Panc1 (cell line): Measurements from ENCODE around the gene NR1I2. TPM values are rescaled to one million over a fixed set of nuclear protein-coding genes. Genes with fewer than 3 reads are reported as not detected.

Experiments used
- ATAC-seq: fragments of 200-7000 bp; cut with Tn5 transposase; 2 replicates; pipeline ENCODE4 v1.9.1; 2020; ENCODE audit warnings: mild to moderate bottlenecking, moderate library complexity
- BruUV-seq: library from RNA; stranded (reverse); fragments of 400-500 nt; replicated peaks from 2 replicates; lab custom pipeline; 2021; lab: Mats Ljungman, UMichigan
- CTCF ChIA-PET: fragments of 300-600 bp; sonication (Branson Sonifier 250); formaldehyde crosslinking; loops from one replicate; lab custom pipeline; 2022; ENCODE audit warnings: antibody characterized with exemption; lab: Charles Lee
- POLR2A ChIA-PET: fragments of 300-600 bp; sonication (Branson Sonifier 250); formaldehyde crosslinking; loops from one replicate; lab custom pipeline; 2022; ENCODE audit warnings: antibody characterized with exemption; lab: Charles Lee
- DNase-seq: peaks from one replicate; pipeline ENCODE4 v3.0.0-alpha.2; 2010; ENCODE audit warnings: low read depth, low spot score
- H3K27ac ChIP-seq: 2 replicates; pipeline ENCODE4 v1.5.1; 2011; ENCODE audit warnings: mild to moderate bottlenecking, low read length, inconsistent platforms
- H3K27me3 ChIP-seq: fragments of 200-500 bp; sonication (Bioruptor generic); 2 replicates; pipeline ENCODE4 v1.6.0; 2014; ENCODE audit warnings: low read length, inconsistent platforms; ENCODE audit not compliant: control insufficient read depth, insufficient read depth
- H3K36me3 ChIP-seq: fragments of 200-500 bp; sonication (Bioruptor generic); 2 replicates; pipeline ENCODE4 v1.5.1; 2014; ENCODE audit warnings: inconsistent platforms, mild to moderate bottlenecking, low read length, moderate library complexity; ENCODE audit not compliant: control insufficient read depth, insufficient read depth
- H3K4me1 ChIP-seq: 2 replicates; pipeline ENCODE4 v1.5.1; 2011; ENCODE audit warnings: inconsistent platforms, mild to moderate bottlenecking, low read length, moderate library complexity; ENCODE audit not compliant: control insufficient read depth, insufficient read depth
- H3K4me3 ChIP-seq, 2 experiments: 2 replicates each; pipeline ENCODE4 v1.5.1; 2011 to 2012; ENCODE audit warnings: low read depth in 2 of 2, low read length in 2 of 2, mild to moderate bottlenecking in 2 of 2, inconsistent platforms in 1 of 2, moderate library complexity in 1 of 2
- H3K9me3 ChIP-seq: fragments of 200-500 bp; sonication (Bioruptor generic); 2 replicates; pipeline ENCODE4 v1.5.1; 2014; ENCODE audit warnings: low read depth, mild to moderate bottlenecking, inconsistent platforms, low read length, moderate library complexity; ENCODE audit not compliant: control insufficient read depth, insufficient read depth
- CTCF ChIP-seq: fragments of 450-650 bp; IDR thresholded peaks from 2 replicates; pipeline ENCODE4 v1.5.1; 2017; ENCODE audit warnings: mild to moderate bottlenecking
- POLR2AphosphoS5 ChIP-seq: IDR thresholded peaks from 2 replicates; pipeline ENCODE4 v1.6.1; 2012; ENCODE audit warnings: mild to moderate bottlenecking, low read depth, low read length, moderate library complexity
- SIN3A ChIP-seq: IDR thresholded peaks from 2 replicates; pipeline ENCODE4 v1.6.1; 2012; ENCODE audit warnings: low read depth, mild to moderate bottlenecking, low read length, moderate library complexity, borderline replicate concordance; ENCODE audit not compliant: insufficient read depth
- TCF7L2 ChIP-seq: IDR thresholded peaks from 2 replicates; pipeline ENCODE4 v1.6.1; 2011; ENCODE audit warnings: mild to moderate bottlenecking, low read depth, low read length, inconsistent platforms
- in situ Hi-C: cut with HindIII; loops from 2 replicates; pipeline ENCODE4 v1.10.0; 2016; ENCODE audit warnings: low sequenced_read_pairs, low pct_unique_long_range_greater_than_20kb
- intact Hi-C: fragments of 100-400 bp; cut with micrococcal nuclease; formaldehyde crosslinking; loops from one replicate; pipeline ENCODE4 v1.10.0; 2022; ENCODE audit not compliant: unreplicated experiment
- total RNA-seq: library from RNA; stranded (reverse); gene quantifications from one replicate; pipeline ENCODE4 v1.2.1, GENCODE V29; 2021; ENCODE audit not compliant: unreplicated experiment
- TF ChIP-seq, protein P1 (sequence below), 2 experiments: IDR thresholded peaks; 2 replicates each; pipeline ENCODE4 v1.6.1; 2011 to 2012; ENCODE audit warnings: low read depth in 2 of 2, control low read depth in 1 of 2, low read length in 1 of 2, mild to moderate bottlenecking in 1 of 2, moderate library complexity in 1 of 2; ENCODE audit not compliant: insufficient read depth in 1 of 2

Gene NR1I2
- total RNA-seq, 1 experiment from 2014 or later: not detected

GRCh38 chr3:119835556-119835955, 53.7 kb downstream of the NR1I2 start:
- Histone ChIP-seq H3K4me1 (no peaks in the 10 kb centered on the region), H3K36me3 (no peaks in the 10 kb centered on the region; the same call in 1 of the 2 replicates), H3K4me3 (no peak overlapping the region), H3K27ac (no peak overlapping the region), H3K9me3 (no peaks in the 10 kb centered on the region), H3K27me3 (no peaks in the 10 kb centered on the region)
- in situ Hi-C loops (no loop called here), intact Hi-C loops (no loop called here)
- ChIA-PET POLR2A (no interaction called here), CTCF (no interaction called here)
- no peak for ATAC-seq
- no peak for DNase-seq
- no TSS peak for BruUV-seq
- TF ChIP-seq SIN3A (no peak), POLR2AphosphoS5 (no peak)

- POLR2A ChIA-PET: no interaction called here
- CTCF ChIA-PET: no interaction called here
- Histone ChIP-seq H3K27me3 (no peaks in the 10 kb centered on the region), H3K4me3 (no peak overlapping the region), H3K9me3 (no peaks in the 10 kb centered on the region), H3K27ac (no peak overlapping the region), H3K4me1 (no peaks in the 10 kb centered on the region), H3K36me3 (no peaks in the 10 kb centered on the region; the same call in 1 of the 2 replicates)
- no peak for ATAC-seq
- DNase-seq: no peak
- in situ Hi-C loops (no loop called here), intact Hi-C loops (no loop called here)
- no TSS peak for BruUV-seq
- TF ChIP-seq TCF7L2: no peak
- no peak for TF ChIP-seq SIN3A
- TF ChIP-seq POLR2AphosphoS5: no peak
- TF ChIP-seq CTCF: no peak
- TF ChIP-seq, protein P1, sequence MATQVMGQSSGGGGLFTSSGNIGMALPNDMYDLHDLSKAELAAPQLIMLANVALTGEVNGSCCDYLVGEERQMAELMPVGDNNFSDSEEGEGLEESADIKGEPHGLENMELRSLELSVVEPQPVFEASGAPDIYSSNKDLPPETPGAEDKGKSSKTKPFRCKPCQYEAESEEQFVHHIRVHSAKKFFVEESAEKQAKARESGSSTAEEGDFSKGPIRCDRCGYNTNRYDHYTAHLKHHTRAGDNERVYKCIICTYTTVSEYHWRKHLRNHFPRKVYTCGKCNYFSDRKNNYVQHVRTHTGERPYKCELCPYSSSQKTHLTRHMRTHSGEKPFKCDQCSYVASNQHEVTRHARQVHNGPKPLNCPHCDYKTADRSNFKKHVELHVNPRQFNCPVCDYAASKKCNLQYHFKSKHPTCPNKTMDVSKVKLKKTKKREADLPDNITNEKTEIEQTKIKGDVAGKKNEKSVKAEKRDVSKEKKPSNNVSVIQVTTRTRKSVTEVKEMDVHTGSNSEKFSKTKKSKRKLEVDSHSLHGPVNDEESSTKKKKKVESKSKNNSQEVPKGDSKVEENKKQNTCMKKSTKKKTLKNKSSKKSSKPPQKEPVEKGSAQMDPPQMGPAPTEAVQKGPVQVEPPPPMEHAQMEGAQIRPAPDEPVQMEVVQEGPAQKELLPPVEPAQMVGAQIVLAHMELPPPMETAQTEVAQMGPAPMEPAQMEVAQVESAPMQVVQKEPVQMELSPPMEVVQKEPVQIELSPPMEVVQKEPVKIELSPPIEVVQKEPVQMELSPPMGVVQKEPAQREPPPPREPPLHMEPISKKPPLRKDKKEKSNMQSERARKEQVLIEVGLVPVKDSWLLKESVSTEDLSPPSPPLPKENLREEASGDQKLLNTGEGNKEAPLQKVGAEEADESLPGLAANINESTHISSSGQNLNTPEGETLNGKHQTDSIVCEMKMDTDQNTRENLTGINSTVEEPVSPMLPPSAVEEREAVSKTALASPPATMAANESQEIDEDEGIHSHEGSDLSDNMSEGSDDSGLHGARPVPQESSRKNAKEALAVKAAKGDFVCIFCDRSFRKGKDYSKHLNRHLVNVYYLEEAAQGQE (IDR thresholded peaks at IDR 0.05; ENCODE audit: insufficient read depth in 1 of 2, low read depth in 2 of 2, low read length in 1 of 2): no peak
Observed at GRCh38 chr3:119841808-119842471, 60.0 kb downstream of the NR1I2 start.

- ATAC-seq (no peak), DNase-seq (no peak)
- H3K4me3 ChIP-seq: no peak overlapping the region
- H3K36me3 ChIP-seq: no peaks in the 10 kb centered on the region
- in situ Hi-C loops (no loop called here), intact Hi-C loops (no loop called here)
- no peaks in the 10 kb centered on the region for H3K27me3 ChIP-seq
- H3K27ac ChIP-seq: no peak overlapping the region
- ChIA-PET CTCF (no interaction called here), POLR2A (no interaction called here)
- BruUV-seq: no TSS peak
- no peak for TF ChIP-seq POLR2AphosphoS5
- TF ChIP-seq TCF7L2: no peak
- TF ChIP-seq CTCF: no peak
- no peak for TF ChIP-seq SIN3A
- TF ChIP-seq, protein P1 (IDR thresholded peaks at IDR 0.05; ENCODE audit: insufficient read depth in 1 of 2, low read depth in 2 of 2, low read length in 1 of 2): no peak
- no peaks in the 10 kb centered on the region for H3K4me1 ChIP-seq
- no peaks in the 10 kb centered on the region for H3K9me3 ChIP-seq
Observed at GRCh38 chr3:119849126-119849525, 67.2 kb downstream of the NR1I2 start.
